Mucosa of descending colon (tissue), 3 donors: Measurements from ENCODE around the gene CCT3. TPM values are rescaled to one million over a fixed set of nuclear protein-coding genes. Genes with fewer than 3 reads are reported as not detected.

Experiments used
- ATAC-seq: fragments of 200-7000 bp; cut with Tn5 transposase; one replicate; pipeline ENCODE4 v1.9.1; 2020; ENCODE audit warnings: mild to moderate bottlenecking, moderate library complexity
- DNase-seq, 3 donors: peaks; one replicate each; pipeline ENCODE4 v3.0.0-alpha.2; 2020
- H3K36me3 ChIP-seq: fragments of 200-600 bp; one replicate; pipeline ENCODE4 v1.8.0; 2021; ENCODE audit warnings: low read depth, mild to moderate bottlenecking
- H3K4me1 ChIP-seq: fragments of 200-600 bp; one replicate; pipeline ENCODE4 v1.8.0; 2021; ENCODE audit warnings: low read depth, mild to moderate bottlenecking
- H3K4me3 ChIP-seq: fragments of 200-600 bp; one replicate; pipeline ENCODE4 v1.8.0; 2021; ENCODE audit warnings: mild to moderate bottlenecking
- H3K9me3 ChIP-seq: fragments of 200-600 bp; one replicate; pipeline ENCODE4 v1.8.0; 2021; ENCODE audit warnings: mild to moderate bottlenecking
- CTCF ChIP-seq: fragments of 200-600 bp; IDR thresholded peaks from one replicate; pipeline ENCODE4 v1.8.0; 2022; ENCODE audit warnings: antibody characterized with exemption, mild to moderate bottlenecking
- intact Hi-C, 2 donors: fragments of 100-400 bp; cut with DNase I in 1 of 2; cut with micrococcal nuclease in 1 of 2; formaldehyde crosslinking; loops; one replicate each; pipeline versions ENCODE4 v1.11.0 to v1.11.1; 2022; cut with DNase I, micrococcal nuclease
- total RNA-seq, 3 donors: library from RNA; stranded (reverse); fragmentation: NEBNext Ultra II Directional in 2 of 3; extraction: Animal tissue kit (Norgen Biotek cat#: 25700) in 2 of 3; gene quantifications; one replicate each; pipeline versions ENCODE4 v1.2.1 to v1.2.4, GENCODE V29; 2021 to 2023
- donor health status: DM: no; HTN: no; CAD: no; lungs with moderate emphysema.
- donor health status: DM: no; HTN: no; CAD: no.
- donor health status: DM: no; HTN: yes; CAD: no.

Gene CCT3
- total RNA-seq, 3 donors from 2014 or later = 117 to 157 (median 133) TPM

DNA sequence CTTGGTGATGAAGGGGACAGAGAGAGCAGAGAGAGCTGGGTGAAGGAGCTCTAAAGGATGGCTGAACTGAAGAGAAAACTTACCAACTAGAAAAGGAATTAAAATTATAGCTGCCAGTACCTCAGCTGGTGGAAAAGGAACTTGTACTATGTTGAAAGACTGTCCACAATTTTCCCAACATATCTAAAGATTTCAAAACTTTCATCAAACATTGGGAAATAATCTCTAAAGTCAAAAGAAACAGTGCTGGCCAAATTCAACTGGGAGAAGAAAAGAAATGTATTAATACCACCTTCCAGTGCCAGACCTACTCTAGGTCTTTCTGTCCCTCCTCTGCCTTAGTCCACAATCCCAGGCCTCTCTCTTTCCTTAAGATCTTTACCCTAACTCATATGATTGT lies 61.6 kb downstream of the CCT3 start:
- Histone ChIP-seq H3K4me1 (peaks cover 8% of the 10 kb centered on the region), H3K36me3 (peaks cover 26% of the 10 kb centered on the region), H3K9me3 (no peaks in the 10 kb centered on the region), H3K4me3 (no peak overlapping the region)
- ATAC-seq (no peak), DNase-seq (no peak)
- intact Hi-C loops = no loop called here
- no peak for TF ChIP-seq CTCF

DNA sequence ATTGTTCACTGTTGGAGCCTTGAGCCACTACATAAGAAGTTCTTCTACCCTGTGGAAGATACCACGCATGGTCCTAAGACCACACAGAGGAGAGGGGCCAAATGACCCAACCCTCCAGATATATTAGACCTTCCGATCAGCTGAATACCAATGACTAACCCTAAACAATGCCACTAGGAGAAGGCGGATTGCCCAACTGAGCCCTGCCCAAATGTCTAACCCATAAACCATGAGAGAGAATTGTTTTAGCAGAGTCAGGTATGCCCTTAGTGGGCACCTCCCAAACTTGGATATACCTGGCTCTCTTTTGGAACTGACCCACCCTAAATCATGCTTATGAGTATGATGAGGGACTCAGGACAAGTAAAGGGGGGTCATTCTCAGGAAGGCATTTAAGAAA lies 67.8 kb downstream of the CCT3 start:
- Histone ChIP-seq H3K9me3 (no peaks in the 10 kb centered on the region), H3K4me1 (no peaks in the 10 kb centered on the region), H3K4me3 (no peak overlapping the region), H3K36me3 (peaks cover 47% of the 10 kb centered on the region)
- no peak for ATAC-seq
- intact Hi-C loops = no loop called here
- DNase-seq = no peak
- no peak for TF ChIP-seq CTCF

DNA sequence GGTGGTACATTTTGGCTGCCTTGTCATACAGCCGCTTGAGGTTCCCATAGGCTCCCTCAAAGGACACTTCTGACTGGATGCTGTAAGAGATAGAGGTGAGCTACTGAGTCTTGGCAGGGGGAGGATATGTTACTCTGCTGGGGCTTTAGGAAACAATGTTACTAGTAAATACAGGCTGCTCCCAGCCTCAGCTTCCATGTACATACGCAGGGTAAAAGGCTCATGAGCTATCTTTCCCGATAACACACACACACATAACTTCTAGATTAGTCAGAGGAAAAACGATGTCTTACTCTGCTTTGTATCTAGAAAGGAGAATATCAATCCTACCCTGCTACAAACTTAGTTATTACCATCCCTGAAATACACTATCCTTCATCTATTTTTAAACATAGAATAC lies 69.8 kb downstream of the CCT3 start:
- intact Hi-C loops = no loop called here
- H3K36me3 ChIP-seq = peaks cover 30% of the 10 kb centered on the region
- TF ChIP-seq CTCF = no peak
- no peaks in the 10 kb centered on the region for H3K9me3 ChIP-seq
- no peak for DNase-seq
- H3K4me1 ChIP-seq = no peaks in the 10 kb centered on the region
- no peak for ATAC-seq
- no peak overlapping the region for H3K4me3 ChIP-seq

GRCh38 chr1:156266051-156266450 lies 72.0 kb downstream of the CCT3 start:
- intact Hi-C loops = no loop called here
- Histone ChIP-seq H3K4me1 (no peaks in the 10 kb centered on the region), H3K4me3 (no peak overlapping the region), H3K9me3 (no peaks in the 10 kb centered on the region), H3K36me3 (peaks cover 33% of the 10 kb centered on the region)
- DNase-seq (no peak), ATAC-seq (peak; percentile 17)
- no peak for TF ChIP-seq CTCF

DNA sequence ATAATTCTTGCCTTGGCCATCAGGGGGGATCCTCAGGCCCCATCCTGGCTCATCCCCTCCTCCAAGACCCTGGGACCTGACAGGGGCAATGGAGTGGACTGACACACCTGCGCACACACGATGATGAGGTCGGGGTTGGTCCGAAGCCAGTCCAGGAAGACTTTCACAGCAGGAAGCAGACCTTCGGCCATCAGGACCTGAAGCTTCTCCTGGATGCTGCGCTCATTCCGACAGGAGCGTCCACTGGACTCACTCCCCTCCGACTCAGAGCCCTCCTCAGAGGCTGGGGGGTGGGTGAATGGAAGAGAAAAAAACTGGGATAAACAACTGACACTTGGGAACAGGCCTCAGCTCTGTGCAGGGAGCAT lies 74.8 kb downstream of the CCT3 start:
- no peaks in the 10 kb centered on the region for H3K4me1 ChIP-seq
- H3K9me3 ChIP-seq = no peaks in the 10 kb centered on the region
- H3K36me3 ChIP-seq = peaks cover 49% of the 10 kb centered on the region
- intact Hi-C loops = no loop called here
- ATAC-seq (no peak), DNase-seq (no peak)
- H3K4me3 ChIP-seq = no peak overlapping the region
- no peak for TF ChIP-seq CTCF
